SK-N-SH treated with all-trans-retinoic acid at 6 μM for 48 hours (cell line): ENCODE data around the gene IGF2BP1.
"Not testable (repeated sequence)": the region's sequence is repeated elsewhere in the genome, so short reads cannot be mapped to it uniquely, and the experiment has no call there.

Experiments
- ARNTL ChIP-seq: fragments of 450-650 bp; formaldehyde crosslinking; IDR thresholded peaks from 2 replicates; pipeline ENCODE4 v1.5.0; 2020; ENCODE audit warnings: low read depth, mild to moderate bottlenecking, moderate library complexity, borderline replicate concordance
- BACH2 ChIP-seq: fragments of 250-450 bp; sonication (Bioruptor Pico); IDR thresholded peaks from 2 replicates; pipeline ENCODE4 v1.9.0; 2021; ENCODE audit warnings: mild to moderate bottlenecking, borderline replicate concordance
- GLIS3 ChIP-seq: fragments of 250-450 bp; sonication (Bioruptor Pico); IDR thresholded peaks from 2 replicates; pipeline ENCODE4 v1.5.0; 2020; ENCODE audit warnings: mild to moderate bottlenecking, moderate library complexity
- ISL1 ChIP-seq: fragments of 250-450 bp; sonication (Bioruptor Pico); IDR thresholded peaks from 2 replicates; pipeline ENCODE4 v2.1.2; 2022; ENCODE audit warnings: mild to moderate bottlenecking, moderate library complexity
- PPARA ChIP-seq: fragments of 250-450 bp; sonication (Bioruptor Pico); IDR thresholded peaks from 2 replicates; pipeline ENCODE4 v1.5.0; 2020; ENCODE audit warnings: mild to moderate bottlenecking, borderline replicate concordance
- RARB ChIP-seq: fragments of 250-450 bp; sonication (Bioruptor Pico); IDR thresholded peaks from 2 replicates; pipeline ENCODE4 v1.8.0; 2021; ENCODE audit warnings: mild to moderate bottlenecking, moderate library complexity
- ZC3H10 ChIP-seq: fragments of 250-450 bp; sonication (Bioruptor Pico); IDR thresholded peaks from 2 replicates; pipeline ENCODE4 v1.5.1; 2021; ENCODE audit warnings: mild to moderate bottlenecking, moderate library complexity
- ZFP3 ChIP-seq: fragments of 250-450 bp; sonication (Bioruptor Pico); IDR thresholded peaks from 2 replicates; pipeline ENCODE4 v1.5.0; 2020; ENCODE audit warnings: mild to moderate bottlenecking, moderate library complexity
- ZFP30 ChIP-seq: fragments of 450-650 bp; formaldehyde crosslinking; IDR thresholded peaks from 2 replicates; pipeline ENCODE4 v1.5.0; 2022; ENCODE audit warnings: mild to moderate bottlenecking, moderate library complexity
- ZNF565 ChIP-seq: fragments of 450-650 bp; formaldehyde crosslinking; conservative IDR thresholded peaks from 2 replicates; pipeline ENCODE4 v1.5.0; 2020; ENCODE audit warnings: low read depth, mild to moderate bottlenecking, moderate library complexity
- ZNF70 ChIP-seq: fragments of 450-650 bp; formaldehyde crosslinking; IDR thresholded peaks from 2 replicates; pipeline ENCODE4 v1.5.0; 2020; ENCODE audit warnings: mild to moderate bottlenecking, moderate library complexity
- ZNF8 ChIP-seq: fragments of 450-650 bp; formaldehyde crosslinking; IDR thresholded peaks from 2 replicates; pipeline ENCODE4 v1.5.0; 2020; ENCODE audit warnings: mild to moderate bottlenecking, moderate library complexity
- TF ChIP-seq, protein P1 (sequence below): fragments of 250-450 bp; sonication (Bioruptor Pico); IDR thresholded peaks from 2 replicates; pipeline ENCODE4 v1.8.0; 2020; ENCODE audit warnings: mild to moderate bottlenecking, moderate library complexity, borderline replicate concordance
- TF ChIP-seq, protein P2 (sequence below): fragments of 250-450 bp; sonication (Bioruptor Pico); IDR thresholded peaks from 2 replicates; pipeline ENCODE4 v1.8.0; 2021; ENCODE audit warnings: low read depth, mild to moderate bottlenecking, moderate library complexity, borderline replicate concordance

DNA sequence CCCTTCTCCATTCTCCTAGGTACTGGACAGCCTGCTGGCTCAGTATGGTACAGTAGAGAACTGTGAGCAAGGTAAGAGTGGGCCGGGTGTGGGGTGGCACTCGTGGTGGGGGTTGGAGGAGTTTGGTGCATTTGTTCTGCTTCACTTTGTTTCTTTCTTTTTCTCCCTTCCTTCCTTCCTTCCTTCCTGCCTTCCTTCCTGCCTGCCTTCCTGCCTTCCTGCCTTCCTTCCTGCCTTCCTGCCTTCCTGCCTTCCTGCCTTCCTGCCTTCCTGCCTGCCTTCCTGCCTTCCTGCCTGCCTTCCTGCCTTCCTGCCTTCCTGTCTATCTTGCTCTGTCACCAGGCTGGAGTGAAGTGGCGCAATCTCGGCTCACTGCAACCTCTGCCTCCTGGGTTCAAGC, 29.3 kb downstream of the IGF2BP1 start:
- not testable (repeated sequence) for TF ChIP-seq ARNTL (CRISPR knock-in tag); RARB; ZC3H10 (CRISPR knock-in tag); GLIS3 (CRISPR knock-in tag); PPARA (CRISPR knock-in tag); ZNF565 (CRISPR knock-in tag); ZFP3 (CRISPR knock-in tag); ZNF8 (CRISPR knock-in tag); BACH2 (CRISPR knock-in tag); ZFP30 (CRISPR knock-in tag); ZNF70 (CRISPR knock-in tag); ISL1 (CRISPR knock-in tag)
- TF ChIP-seq, protein P1, sequence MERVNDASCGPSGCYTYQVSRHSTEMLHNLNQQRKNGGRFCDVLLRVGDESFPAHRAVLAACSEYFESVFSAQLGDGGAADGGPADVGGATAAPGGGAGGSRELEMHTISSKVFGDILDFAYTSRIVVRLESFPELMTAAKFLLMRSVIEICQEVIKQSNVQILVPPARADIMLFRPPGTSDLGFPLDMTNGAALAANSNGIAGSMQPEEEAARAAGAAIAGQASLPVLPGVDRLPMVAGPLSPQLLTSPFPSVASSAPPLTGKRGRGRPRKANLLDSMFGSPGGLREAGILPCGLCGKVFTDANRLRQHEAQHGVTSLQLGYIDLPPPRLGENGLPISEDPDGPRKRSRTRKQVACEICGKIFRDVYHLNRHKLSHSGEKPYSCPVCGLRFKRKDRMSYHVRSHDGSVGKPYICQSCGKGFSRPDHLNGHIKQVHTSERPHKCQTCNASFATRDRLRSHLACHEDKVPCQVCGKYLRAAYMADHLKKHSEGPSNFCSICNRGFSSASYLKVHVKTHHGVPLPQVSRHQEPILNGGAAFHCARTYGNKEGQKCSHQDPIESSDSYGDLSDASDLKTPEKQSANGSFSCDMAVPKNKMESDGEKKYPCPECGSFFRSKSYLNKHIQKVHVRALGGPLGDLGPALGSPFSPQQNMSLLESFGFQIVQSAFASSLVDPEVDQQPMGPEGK (CRISPR knock-in tag): not testable (repeated sequence)
- TF ChIP-seq, protein P2, sequence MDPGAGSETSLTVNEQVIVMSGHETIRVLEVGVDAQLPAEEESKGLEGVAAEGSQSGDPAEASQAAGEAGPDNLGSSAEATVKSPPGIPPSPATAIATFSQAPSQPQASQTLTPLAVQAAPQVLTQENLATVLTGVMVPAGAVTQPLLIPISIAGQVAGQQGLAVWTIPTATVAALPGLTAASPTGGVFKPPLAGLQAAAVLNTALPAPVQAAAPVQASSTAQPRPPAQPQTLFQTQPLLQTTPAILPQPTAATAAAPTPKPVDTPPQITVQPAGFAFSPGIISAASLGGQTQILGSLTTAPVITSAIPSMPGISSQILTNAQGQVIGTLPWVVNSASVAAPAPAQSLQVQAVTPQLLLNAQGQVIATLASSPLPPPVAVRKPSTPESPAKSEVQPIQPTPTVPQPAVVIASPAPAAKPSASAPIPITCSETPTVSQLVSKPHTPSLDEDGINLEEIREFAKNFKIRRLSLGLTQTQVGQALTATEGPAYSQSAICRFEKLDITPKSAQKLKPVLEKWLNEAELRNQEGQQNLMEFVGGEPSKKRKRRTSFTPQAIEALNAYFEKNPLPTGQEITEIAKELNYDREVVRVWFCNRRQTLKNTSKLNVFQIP: not testable (repeated sequence)
